ENCODE measurements around the gene POLR2B. TPM values are rescaled to one million over a fixed set of nuclear protein-coding genes. Genes with fewer than 3 reads are reported as not detected.

Gene POLR2B
- total and polyA plus RNA-seq, 2 of the 4 experiments (the other 2 are of a cell fraction): 74.0 to 106 TPM

- TF ChIP-seq RAD21 (IDR thresholded peaks at IDR 0.05; ENCODE audit: low read length) (peak; percentile 1; the same call in 1 of the 2 replicates), USF2 (IDR thresholded peaks at IDR 0.05; ENCODE audit: low read depth, low read length) (peak; percentile 30; the same call in 1 of the 2 replicates)
These were observed 86.4 kb downstream of the POLR2B start (continued) for GRCh38 chr4:57064811-57065711.

All from IMR-90 (cell line).